Mesothelial cell of epicardium (in vitro differentiated cells): Measurements from ENCODE around the gene DCP1A. TPM values are rescaled to one million over a fixed set of nuclear protein-coding genes. Genes with fewer than 3 reads are reported as not detected.
"Not testable (repeated sequence)": the region's sequence is repeated elsewhere in the genome, so short reads cannot be mapped to it uniquely, and the experiment has no call there.

Source experiments
- DNase-seq, 2 experiments: peaks; one replicate each; pipeline ENCODE4 v3.0.0; 2021; ENCODE audit warnings: low spot score in 2 of 2; ENCODE audit not compliant: unreplicated experiment in 2 of 2
- H3K27ac Mint-ChIP-seq: 2 replicates; pipeline ENCODE4 v1.8.0; 2021; ENCODE audit warnings: mixed read lengths
- H3K27me3 Mint-ChIP-seq: 2 replicates; pipeline ENCODE4 v1.8.0; 2021; ENCODE audit warnings: low read depth, mixed read lengths
- H3K36me3 Mint-ChIP-seq: 2 replicates; pipeline ENCODE4 v1.8.0; 2021; ENCODE audit warnings: mixed read lengths
- H3K4me1 Mint-ChIP-seq: 2 replicates; pipeline ENCODE4 v1.8.0; 2021; ENCODE audit warnings: mixed read lengths
- H3K4me3 Mint-ChIP-seq: 2 replicates; pipeline ENCODE4 v1.8.0; 2021; ENCODE audit warnings: mild to moderate bottlenecking, moderate library complexity, mixed read lengths
- H3K9me3 Mint-ChIP-seq: 2 replicates; pipeline ENCODE4 v1.8.0; 2021; ENCODE audit warnings: mixed read lengths
- total RNA-seq: library from RNA; stranded (reverse); gene quantifications from 3 replicates; pipeline ENCODE4 v1.2.1, GENCODE V29; 2021
- TF ChIP-seq, protein P1 (sequence below): fragments of 200-600 bp; sonication (generic); IDR thresholded peaks from one replicate; pipeline ENCODE4 v1.5.0; 2021; ENCODE audit warnings: antibody characterized with exemption; ENCODE audit not compliant: unreplicated experiment

Gene DCP1A
- total RNA-seq, 1 donor from 2014 or later, result 38.8 TPM

DNA sequence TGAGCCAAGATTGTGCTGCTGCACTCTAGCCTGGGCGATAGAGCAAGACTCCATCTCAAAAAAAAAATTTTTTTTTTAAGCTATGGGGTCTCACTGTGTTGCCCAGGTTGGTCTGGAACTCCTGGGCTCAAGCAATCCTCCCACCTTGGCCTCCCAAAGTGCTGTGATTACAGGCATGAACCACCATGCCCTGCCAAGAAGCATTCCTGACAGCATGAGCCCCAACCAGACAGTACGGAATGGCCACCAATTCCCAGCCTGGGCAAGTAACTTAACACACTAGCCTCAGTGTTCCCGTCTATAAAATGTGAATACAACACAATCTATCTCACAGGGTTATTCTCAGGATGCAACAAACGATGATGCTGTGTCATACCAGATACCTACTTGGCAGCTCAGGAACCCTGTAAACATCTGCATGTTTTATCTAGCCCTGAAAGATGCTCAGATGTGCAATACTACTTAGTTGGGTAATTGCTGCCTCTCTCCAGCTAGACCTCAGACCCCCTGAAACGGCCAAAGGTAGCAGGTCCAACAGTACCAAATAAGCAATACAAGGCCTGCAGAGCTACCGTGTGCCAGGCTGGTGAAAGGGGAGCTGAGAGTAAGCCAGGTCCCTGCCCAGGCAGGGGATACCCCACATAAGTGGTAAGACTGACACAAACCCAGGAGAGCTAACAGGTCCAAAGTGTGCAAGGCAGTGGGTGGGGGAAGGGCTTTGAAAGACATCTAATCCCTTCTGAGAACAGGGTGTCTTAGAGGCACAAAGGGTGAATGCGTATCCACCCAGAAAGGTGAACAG, 93.4 kb downstream of the DCP1A start:
- TF ChIP-seq, protein P1, sequence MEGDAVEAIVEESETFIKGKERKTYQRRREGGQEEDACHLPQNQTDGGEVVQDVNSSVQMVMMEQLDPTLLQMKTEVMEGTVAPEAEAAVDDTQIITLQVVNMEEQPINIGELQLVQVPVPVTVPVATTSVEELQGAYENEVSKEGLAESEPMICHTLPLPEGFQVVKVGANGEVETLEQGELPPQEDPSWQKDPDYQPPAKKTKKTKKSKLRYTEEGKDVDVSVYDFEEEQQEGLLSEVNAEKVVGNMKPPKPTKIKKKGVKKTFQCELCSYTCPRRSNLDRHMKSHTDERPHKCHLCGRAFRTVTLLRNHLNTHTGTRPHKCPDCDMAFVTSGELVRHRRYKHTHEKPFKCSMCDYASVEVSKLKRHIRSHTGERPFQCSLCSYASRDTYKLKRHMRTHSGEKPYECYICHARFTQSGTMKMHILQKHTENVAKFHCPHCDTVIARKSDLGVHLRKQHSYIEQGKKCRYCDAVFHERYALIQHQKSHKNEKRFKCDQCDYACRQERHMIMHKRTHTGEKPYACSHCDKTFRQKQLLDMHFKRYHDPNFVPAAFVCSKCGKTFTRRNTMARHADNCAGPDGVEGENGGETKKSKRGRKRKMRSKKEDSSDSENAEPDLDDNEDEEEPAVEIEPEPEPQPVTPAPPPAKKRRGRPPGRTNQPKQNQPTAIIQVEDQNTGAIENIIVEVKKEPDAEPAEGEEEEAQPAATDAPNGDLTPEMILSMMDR, result no peak
- Mint-ChIP-seq H3K4me3 (peak overlapping the region; percentile 90), H3K27ac (peak overlapping the region; percentile 82), H3K36me3 (no peaks in the 10 kb centered on the region), H3K9me3 (no peaks in the 10 kb centered on the region), H3K4me1 (peaks cover 28% of the 10 kb centered on the region), H3K27me3 (no peaks in the 10 kb centered on the region)
- no peak for DNase-seq

DNA sequence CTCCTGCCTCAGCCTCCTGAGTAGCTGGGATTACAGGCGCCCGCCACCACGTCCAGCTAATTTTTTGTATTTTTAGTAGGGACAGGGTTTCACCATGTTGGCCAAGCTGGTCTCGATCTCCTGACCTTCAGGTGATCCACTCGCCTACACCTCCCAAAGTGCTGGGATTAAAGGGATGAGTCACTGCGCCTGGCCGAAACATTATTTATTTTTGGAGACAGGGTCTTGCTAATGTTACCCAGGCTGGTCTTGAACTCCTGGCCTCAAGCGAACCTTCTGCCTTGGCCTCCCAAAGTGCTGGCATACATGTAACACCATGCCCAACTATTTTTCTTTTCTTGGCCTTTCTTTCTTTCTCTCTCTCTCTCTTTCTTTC, 94.4 kb downstream of the DCP1A start:
- H3K9me3 Mint-ChIP-seq, H3K27ac Mint-ChIP-seq: not testable (repeated sequence)

DNA sequence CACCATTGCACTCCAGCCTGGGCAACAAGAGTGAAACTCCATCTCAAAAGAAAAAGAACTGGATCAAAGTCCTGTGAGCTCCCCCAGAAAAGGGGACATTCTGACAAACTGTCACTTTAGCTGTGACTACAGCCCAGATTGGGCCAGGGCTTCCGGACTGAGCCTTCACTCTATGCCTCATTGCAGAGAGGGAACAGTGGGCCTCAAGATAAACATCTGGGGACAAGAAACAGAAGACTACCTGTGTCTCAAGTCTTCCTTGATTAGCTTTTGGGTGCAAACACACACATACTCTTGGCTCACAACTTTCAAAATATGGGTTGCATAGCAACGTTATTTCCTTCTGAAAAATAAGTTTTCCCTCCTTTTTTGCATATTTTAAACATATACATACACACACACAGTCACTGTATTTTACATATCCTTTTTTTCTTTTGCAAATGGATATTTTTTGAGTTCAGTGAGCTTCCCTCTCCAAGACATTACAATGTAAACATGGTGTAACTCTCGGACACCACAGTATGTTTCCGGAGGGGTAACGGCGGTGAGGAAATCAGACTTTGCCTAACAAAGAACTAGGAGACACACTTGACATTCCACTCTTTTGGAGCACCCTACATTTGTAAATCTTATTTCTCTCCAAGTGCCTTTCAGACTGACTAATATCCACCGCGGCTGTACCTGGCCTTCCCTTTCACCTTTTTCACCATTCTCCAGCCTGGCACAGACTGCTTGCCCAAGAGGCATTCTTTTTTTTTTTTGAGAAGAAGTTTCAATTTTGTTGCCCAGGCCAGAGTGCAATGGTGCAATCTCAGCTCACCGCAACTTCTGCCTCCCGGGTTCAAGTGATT, 95.0 kb downstream of the DCP1A start:
- peak overlapping the region; percentile 47 for H3K27ac Mint-ChIP-seq
- no peak for DNase-seq
- H3K27me3 Mint-ChIP-seq, result no peaks in the 10 kb centered on the region
- H3K4me3 Mint-ChIP-seq, result peak overlapping the region; percentile 11
- H3K9me3 Mint-ChIP-seq, result no peaks in the 10 kb centered on the region
- H3K4me1 Mint-ChIP-seq, result peaks cover 23% of the 10 kb centered on the region
- TF ChIP-seq, protein P1, result no peak
- H3K36me3 Mint-ChIP-seq, result peaks cover 4% of the 10 kb centered on the region

More for the DNA sequence above, 94.4 kb downstream of the DCP1A start:
- not testable (repeated sequence) for H3K27me3 Mint-ChIP-seq, DNase-seq, H3K36me3 Mint-ChIP-seq, H3K4me3 Mint-ChIP-seq
- H3K4me1 Mint-ChIP-seq, result peaks cover 23% of the 10 kb centered on the region

DNA sequence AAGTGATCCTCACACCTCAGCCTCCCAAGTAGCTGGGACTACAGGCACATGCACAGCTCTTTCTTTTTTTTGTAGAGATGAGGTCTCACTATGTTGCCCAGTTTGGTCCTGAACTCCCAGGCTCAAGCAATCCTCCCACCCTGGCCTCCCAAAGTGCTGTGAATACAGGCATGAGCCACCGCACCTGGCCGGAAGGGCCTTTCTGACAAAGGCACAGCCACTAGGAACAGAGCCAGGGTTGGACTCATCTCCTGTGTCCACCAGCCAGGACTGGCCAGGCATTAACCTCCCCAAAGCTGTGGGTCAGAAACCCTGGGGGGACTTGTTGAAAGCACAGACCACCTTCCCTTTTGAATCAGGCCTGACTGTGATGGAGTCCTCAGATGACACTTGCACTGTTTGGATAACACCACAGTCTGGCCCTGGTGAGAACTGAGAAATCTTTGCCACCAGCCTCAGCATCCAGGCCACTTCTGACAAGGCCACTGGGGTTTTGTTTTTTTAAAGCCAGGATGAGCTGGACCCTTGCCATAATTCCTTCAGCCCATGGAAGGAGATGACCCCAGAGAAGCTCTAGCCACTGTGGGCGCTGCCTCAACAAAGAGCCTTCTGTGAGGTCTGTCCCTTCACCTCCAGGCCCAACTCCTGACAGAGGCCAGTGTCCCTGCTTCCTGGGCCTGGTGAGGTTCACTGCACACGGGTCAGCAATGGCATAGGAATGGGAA, 96.3 kb downstream of the DCP1A start:
- Mint-ChIP-seq H3K27ac (no peak overlapping the region), H3K4me1 (peaks cover 23% of the 10 kb centered on the region), H3K9me3 (peaks cover 3% of the 10 kb centered on the region), H3K27me3 (no peaks in the 10 kb centered on the region), H3K4me3 (no peak overlapping the region), H3K36me3 (peaks cover 9% of the 10 kb centered on the region)
- no peak for DNase-seq
- TF ChIP-seq, protein P1, result no peak

DNA sequence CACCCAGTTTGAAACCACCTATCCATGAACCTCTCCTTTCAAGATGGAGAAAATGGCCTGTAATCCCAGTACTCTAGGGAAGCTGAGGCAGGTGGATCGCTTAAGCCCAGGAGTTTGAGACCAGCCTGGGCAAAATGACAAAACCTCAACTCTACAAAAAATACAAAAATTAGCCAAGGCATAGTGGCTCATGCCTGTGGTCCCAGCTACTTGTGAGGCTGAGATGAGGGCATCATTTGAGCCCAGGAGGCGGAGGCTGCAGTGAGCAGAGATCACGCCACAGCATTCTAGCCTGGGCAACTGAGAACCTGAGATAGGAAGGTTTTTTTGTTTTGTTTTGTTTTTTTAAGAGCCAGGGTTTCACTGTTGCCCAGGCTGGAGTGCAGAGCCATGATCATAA, 96.9 kb downstream of the DCP1A start:
- H3K36me3 Mint-ChIP-seq, result peaks cover 11% of the 10 kb centered on the region
- H3K27me3 Mint-ChIP-seq, result no peaks in the 10 kb centered on the region
- TF ChIP-seq, protein P1, result no peak
- no peak overlapping the region for H3K27ac Mint-ChIP-seq
- H3K9me3 Mint-ChIP-seq, result peaks cover 3% of the 10 kb centered on the region
- H3K4me3 Mint-ChIP-seq, result no peak overlapping the region
- peaks cover 23% of the 10 kb centered on the region for H3K4me1 Mint-ChIP-seq
- no peak for DNase-seq
